DMS53 (cell line): Measurements from ENCODE around the gene SMYD2.

Experiments used
- DNase-seq: peaks from one replicate; lab custom pipeline; 2025; lab: John Stamatoyannopoulos, UW

SMYD2 gene

DNA sequence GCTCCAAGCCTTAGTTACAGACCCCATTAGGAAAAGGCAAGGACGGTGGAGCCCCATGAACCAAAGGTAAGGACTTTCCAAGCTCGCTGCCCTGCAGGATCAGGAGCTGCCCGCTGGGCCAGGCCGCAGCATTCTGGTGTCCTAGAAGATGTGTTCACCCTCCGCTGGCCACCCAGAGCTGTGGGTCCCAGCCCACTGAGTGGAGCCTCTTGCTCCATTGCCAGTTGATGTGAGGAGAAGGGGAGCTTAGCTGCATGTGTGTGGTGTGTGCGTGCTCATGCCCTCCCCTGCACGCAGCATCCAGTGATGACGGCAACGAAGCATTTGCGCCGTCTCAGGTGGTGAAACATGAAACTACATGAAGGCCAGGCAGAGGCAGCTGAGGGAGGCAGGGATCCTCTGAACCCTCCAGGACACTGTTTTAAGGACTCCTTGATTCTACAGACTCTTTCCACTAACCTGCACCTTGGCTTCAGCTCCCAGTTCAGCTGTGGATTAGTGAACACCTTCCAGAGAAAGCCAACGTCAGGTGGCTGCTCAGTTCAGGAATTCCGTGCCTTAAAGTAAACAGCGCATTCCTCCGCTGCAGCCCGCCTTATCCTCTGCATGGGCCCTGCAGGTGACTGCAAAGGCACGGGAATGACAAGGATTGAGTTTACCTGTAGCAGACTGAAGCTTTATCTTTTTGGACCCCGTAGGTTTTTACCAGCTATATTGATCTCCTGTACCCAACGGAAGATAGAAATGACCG is 48.7 kb downstream of the SMYD2 start:
- peak; percentile 14 for DNase-seq

DNA sequence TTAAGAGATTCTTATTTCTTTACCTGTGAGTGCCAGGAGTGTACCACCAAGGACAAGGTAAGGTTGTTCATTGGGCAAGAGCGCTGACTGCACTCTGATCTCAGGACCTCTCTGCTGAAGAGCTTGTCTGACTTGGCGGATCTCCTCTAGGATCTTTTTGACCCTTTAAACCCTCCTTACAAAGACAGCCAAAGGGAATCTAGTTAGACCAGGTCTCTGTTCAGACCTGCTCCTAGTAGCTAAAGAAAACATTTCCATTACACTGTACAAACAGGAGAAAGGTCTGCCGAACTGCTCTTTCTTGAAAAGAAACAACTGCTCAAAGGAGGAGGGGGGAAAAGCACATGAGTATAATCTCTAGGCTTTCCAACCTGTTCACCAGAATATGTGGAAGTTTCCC is 49.3 kb downstream of the SMYD2 start:
- DNase-seq, result no peak

GRCh38 chr1:214330715-214331114 is 49.8 kb downstream of the SMYD2 start:
- DNase-seq, result no peak

DNA sequence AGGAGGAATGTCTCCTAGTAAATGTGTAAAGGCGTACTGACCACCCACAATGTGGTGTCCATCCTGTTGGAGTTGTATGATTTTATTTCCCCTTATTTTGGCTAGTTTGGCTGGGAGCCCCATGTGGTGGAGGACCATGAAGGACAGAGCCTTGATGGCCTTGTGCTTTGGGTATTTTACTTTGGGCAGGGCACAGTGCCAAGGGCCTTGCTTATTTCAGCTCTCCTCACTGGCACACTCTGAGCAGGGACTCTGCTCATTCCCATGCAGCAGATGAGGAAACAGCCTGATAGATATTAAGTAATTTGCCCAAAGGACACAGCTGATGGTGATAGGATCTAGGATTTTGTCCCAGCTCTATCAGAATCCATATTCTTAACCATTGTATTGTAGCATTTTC is 50.2 kb downstream of the SMYD2 start:
- DNase-seq, result no peak

DNA sequence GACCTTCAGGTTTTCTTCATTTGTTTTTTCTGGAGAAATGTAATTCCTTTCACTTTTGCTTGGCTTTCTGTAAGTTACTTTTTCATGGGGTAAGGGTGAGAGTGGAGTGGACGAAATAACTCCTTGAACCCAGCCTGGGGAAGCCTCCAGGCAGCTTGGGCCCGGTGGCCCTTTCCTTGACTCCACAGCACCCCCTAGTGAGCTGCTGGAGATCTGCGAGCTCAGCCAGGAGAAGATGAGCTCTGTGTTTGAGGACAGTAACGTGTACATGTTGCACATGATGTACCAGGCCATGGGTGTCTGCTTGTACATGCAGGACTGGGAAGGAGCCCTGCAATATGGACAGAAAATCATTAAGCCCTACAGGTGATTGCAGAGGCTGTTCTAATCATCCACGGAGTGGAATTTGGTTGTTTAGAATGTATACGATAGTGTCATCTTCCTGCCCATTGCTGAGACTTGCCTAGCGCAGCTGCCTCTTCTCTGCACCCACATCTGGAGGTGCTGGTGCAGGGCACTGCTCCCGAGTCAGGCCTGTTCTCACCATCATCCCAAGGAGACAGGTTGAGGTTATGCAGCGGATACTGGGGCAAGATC is 51.0 kb downstream of the SMYD2 start:
- DNase-seq, result peak; percentile 74

GRCh38 chr1:214332946-214333798 is 52.2 kb downstream of the SMYD2 start:
- peak; percentile 72 for DNase-seq

DNA sequence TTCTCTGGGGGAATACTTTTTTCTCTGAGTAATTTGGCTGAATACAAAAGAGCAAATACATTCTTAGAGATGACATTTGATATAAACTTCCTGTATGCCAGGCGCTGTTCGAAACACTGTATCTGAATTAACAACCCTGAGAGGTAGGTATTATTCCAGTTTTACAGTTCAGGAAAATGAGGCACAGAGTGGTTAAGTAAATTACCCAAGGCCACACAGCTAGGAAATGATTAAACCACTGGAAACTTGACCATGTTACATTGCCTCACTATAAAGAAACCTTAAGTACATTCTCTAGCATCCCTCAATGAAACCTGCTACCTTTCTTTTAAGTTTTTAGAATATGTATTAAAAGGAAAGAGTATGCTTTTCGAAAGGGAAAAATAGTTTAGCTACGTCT is 54.6 kb downstream of the SMYD2 start:
- DNase-seq, result no peak

- no peak for DNase-seq
These were observed 56.1 kb downstream of the SMYD2 start for GRCh38 chr1:214337015-214337414.

DNA sequence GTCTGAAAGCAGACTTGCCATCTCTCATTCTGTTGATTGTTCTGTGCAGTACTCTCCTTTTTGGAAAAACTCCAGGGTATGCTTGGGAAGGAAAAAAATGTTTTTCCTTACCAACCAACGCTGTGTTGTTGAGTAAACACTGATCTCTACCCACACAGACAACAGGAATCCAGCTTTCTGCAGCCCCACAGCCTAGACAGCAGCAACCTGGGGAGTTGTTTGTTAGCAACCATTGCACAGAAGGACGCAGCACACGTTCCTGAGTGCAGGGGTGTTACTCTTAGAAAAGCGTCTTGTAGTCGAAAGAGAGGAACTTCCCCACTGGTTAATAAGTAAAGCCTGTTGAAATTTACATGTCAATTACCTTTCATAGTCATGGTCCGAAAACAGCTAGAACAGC is 56.6 kb downstream of the SMYD2 start:
- peak; percentile 22 for DNase-seq

GRCh38 chr1:214338212-214338611 is 57.3 kb downstream of the SMYD2 start:
- DNase-seq, result no peak

- DNase-seq, result no peak
These were observed 60.5 kb downstream of the SMYD2 start for GRCh38 chr1:214341459-214341858.

DNA sequence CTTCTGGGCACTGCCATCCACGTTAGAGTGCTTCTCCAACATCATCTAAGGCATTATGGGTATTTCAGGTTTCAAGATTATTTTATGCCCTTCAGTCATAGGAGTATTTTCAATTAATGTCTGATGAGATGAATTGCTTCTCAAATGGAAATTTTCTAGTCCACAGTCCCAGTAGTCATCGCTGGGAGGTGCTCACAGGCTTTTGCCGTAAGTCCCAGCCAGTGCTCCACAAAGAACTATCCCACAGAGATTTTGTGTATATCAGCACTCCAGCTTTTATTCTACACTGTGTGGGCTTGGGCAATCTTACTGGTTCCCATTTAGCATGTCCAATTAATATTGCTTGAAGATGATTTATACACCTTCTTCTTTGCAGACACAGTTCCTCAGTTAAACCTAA is 61.0 kb downstream of the SMYD2 start:
- DNase-seq, result peak; percentile 11

- peak; percentile 22 for DNase-seq
These were observed 61.6 kb downstream of the SMYD2 start for GRCh38 chr1:214342525-214342924.

- DNase-seq, result no peak
These were observed 63.9 kb downstream of the SMYD2 start for GRCh38 chr1:214344897-214345296.

- no peak for DNase-seq
These were observed 68.0 kb downstream of the SMYD2 start for GRCh38 chr1:214349008-214349407.

- no peak for DNase-seq
These were observed 68.8 kb downstream of the SMYD2 start for GRCh38 chr1:214349781-214350180.

DNA sequence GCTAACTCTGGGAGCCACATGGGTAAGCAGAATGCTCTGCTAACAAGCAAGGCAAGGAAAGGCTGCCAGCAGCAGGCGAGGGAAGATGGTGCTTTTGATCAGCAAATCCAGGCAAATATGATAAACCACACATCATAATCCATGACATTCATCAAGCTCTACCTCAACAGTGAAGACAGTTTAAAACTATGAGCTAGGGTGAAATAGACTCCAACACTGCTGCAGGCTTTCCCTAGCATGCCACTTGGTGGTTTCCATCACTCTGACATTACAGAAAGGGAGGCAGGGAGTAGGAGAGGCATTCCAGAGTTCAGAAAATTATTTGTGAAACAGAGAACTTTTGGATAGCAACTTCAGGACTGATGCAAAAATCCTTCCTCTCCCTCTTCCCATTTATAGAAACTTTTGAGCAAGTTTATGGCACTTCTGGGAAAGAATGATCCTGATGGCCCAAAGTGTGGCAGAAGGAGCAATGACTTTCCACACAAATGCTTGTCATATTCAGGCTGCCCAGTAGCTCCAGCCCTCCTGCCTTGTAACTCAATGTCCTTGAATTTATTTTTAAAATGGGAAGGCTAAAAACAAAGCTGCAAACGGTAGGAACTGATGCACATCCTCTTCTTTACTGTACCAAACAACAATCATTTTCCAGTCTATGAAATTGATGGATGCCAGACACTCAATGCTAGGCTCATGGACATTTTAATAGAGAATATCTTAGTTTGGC is 70.8 kb downstream of the SMYD2 start:
- no peak for DNase-seq

DNA sequence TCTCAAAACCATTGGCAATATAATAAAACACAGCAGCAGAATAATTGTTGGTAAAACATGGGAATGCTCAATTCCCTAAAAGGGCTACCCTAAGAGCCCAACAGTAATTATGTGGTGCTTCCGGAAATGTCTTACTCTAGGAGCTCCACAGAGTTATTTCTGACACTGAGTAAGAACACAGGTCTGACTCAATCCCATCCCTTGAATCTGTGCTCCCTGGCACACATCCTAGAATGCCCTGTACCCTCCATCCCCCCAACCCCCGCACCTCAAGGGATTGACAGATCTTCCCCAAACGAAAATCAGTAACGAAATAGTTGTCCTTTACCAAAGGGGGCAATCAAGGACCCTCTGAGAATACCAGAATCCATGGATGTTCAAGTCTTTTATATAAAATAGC is 71.9 kb downstream of the SMYD2 start:
- no peak for DNase-seq

GRCh38 chr1:214354440-214355148 is 73.6 kb downstream of the SMYD2 start:
- DNase-seq, result no peak

DNA sequence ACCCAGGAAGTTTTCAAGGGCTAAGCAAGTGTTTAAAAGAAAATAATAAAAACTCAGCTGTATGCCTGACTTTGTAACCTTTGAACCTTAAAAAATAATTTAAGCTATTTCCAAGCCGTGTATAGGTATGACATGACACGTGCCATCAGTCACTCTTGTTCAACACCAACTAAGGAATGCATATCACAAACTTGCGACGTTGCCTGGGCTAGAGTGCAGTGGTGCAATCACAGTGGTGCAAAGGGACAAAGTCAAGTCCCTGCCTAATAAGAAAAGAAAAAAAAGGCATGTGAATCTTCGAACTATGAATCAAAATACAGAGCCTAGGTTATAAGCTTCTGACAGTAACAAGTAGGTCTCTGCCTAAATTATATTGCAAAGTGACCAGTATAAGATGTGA is 79.2 kb downstream of the SMYD2 start:
- no peak for DNase-seq

- no peak for DNase-seq
These were observed 79.7 kb downstream of the SMYD2 start for GRCh38 chr1:214360525-214361164.
